GM12892 (cell line): ENCODE data around the gene OSBPL10.

Experiments used
- POLR2A ChIP-seq: IDR thresholded peaks from 2 replicates; pipeline ENCODE4 v1.6.1; 2011; ENCODE audit warnings: low read depth, low read length, control low read depth
- POLR2AphosphoS5 ChIP-seq: IDR thresholded peaks from 2 replicates; pipeline ENCODE4 v1.6.1; 2011; ENCODE audit warnings: low read depth, low read length, control low read depth

- TF ChIP-seq POLR2A (no peak), POLR2AphosphoS5 (no peak)
Observed at GRCh38 chr3:31817411-31817966, 163.6 kb downstream of the OSBPL10 start.
